Measurements from ENCODE around the gene CTSO.
"Not testable (repeated sequence)": the region's sequence is repeated elsewhere in the genome, so short reads cannot be mapped to it uniquely, and the experiment has no call there.

GRCh38 chr4:155898371-155898770 lies 55.3 kb downstream of the CTSO start:
- not testable (repeated sequence) for TF ChIP-seq CTCF (conservative IDR thresholded peaks at IDR 0.05; ENCODE audit: low read length); EZH2phosphoT487 (IDR thresholded peaks at IDR 0.05; ENCODE audit: borderline replicate concordance)

Measured in Loucy (cell line).